SJSA1 (cell line): ENCODE measurements around the gene LRMDA. TPM values are rescaled to one million over a fixed set of nuclear protein-coding genes. Genes with fewer than 3 reads are reported as not detected.

Experiments used
- DNase-seq, 2 experiments: peaks; one replicate each; pipeline ENCODE4 v3.0.0-alpha.2; 2015 to 2020; ENCODE audit warnings: low spot score in 2 of 2, low read depth in 1 of 2
- H3K27ac ChIP-seq: fragments of 250-450 bp; sonication (Bioruptor Pico); 2 replicates; pipeline ENCODE4 v1.5.1; 2020; ENCODE audit warnings: mild to moderate bottlenecking, moderate library complexity
- H3K27me3 ChIP-seq: fragments of 250-450 bp; sonication (Bioruptor Pico); replicated peaks from 2 replicates; pipeline ENCODE4 v1.5.1; 2020; ENCODE audit warnings: mild to moderate bottlenecking, moderate library complexity
- H3K36me3 ChIP-seq: fragments of 250-450 bp; sonication (Bioruptor Pico); 2 replicates; pipeline ENCODE4 v1.5.1; 2020; ENCODE audit warnings: mild to moderate bottlenecking
- H3K4me1 ChIP-seq: fragments of 250-450 bp; sonication (Bioruptor Pico); replicated peaks from 2 replicates; pipeline ENCODE4 v1.6.1; 2021; ENCODE audit warnings: mild to moderate bottlenecking
- H3K4me3 ChIP-seq: fragments of 250-450 bp; sonication (Bioruptor Pico); 2 replicates; pipeline ENCODE4 v1.5.1; 2020; ENCODE audit warnings: mild to moderate bottlenecking
- H3K9me3 ChIP-seq: fragments of 250-450 bp; sonication (Bioruptor Pico); replicated peaks from 2 replicates; pipeline ENCODE4 v1.5.1; 2020; ENCODE audit warnings: mild to moderate bottlenecking
- total RNA-seq: library from RNA; depleted of rRNA; stranded (reverse); fragments of >200 nt; shearing (Covaris generic); gene quantifications from 2 replicates; pipeline ENCODE4 v1.2.3, GENCODE V29; 2014

Gene LRMDA
- total RNA-seq, 1 experiment from 2014 or later, result not detected

- no peaks in the 10 kb centered on the region for H3K27me3 ChIP-seq
- H3K4me1 ChIP-seq, result no peaks in the 10 kb centered on the region
- DNase-seq, result no peak
- no peaks in the 10 kb centered on the region for H3K36me3 ChIP-seq
- no peaks in the 10 kb centered on the region for H3K9me3 ChIP-seq
- no peak overlapping the region for H3K27ac ChIP-seq
- no peak overlapping the region for H3K4me3 ChIP-seq
These were observed 537.6 kb downstream of the LRMDA start for GRCh38 chr10:75969031-75969430.

- Histone ChIP-seq H3K27me3 (no peaks in the 10 kb centered on the region), H3K27ac (no peak overlapping the region), H3K36me3 (no peaks in the 10 kb centered on the region), H3K4me3 (no peak overlapping the region), H3K9me3 (no peaks in the 10 kb centered on the region), H3K4me1 (no peaks in the 10 kb centered on the region)
- DNase-seq, result no peak
These were observed 540.2 kb downstream of the LRMDA start for GRCh38 chr10:75971402-75972211.

GRCh38 chr10:75972491-75973276 is 541.3 kb downstream of the LRMDA start:
- DNase-seq, result no peak
- H3K27me3 ChIP-seq, result no peaks in the 10 kb centered on the region
- no peaks in the 10 kb centered on the region for H3K9me3 ChIP-seq
- no peak overlapping the region for H3K27ac ChIP-seq
- H3K4me1 ChIP-seq, result no peaks in the 10 kb centered on the region
- no peaks in the 10 kb centered on the region for H3K36me3 ChIP-seq
- no peak overlapping the region for H3K4me3 ChIP-seq

GRCh38 chr10:75974080-75974479 is 542.7 kb downstream of the LRMDA start:
- Histone ChIP-seq H3K9me3 (peaks cover 3% of the 10 kb centered on the region; the same call in 1 of the 2 replicates), H3K36me3 (no peaks in the 10 kb centered on the region), H3K4me3 (no peak overlapping the region), H3K4me1 (no peaks in the 10 kb centered on the region), H3K27me3 (no peaks in the 10 kb centered on the region), H3K27ac (no peak overlapping the region)
- no peak for DNase-seq

GRCh38 chr10:75976681-75977080 is 545.3 kb downstream of the LRMDA start:
- no peak overlapping the region for H3K27ac ChIP-seq
- no peak for DNase-seq
- no peaks in the 10 kb centered on the region for H3K4me1 ChIP-seq
- H3K4me3 ChIP-seq, result no peak overlapping the region
- no peaks in the 10 kb centered on the region for H3K36me3 ChIP-seq
- H3K9me3 ChIP-seq, result peaks cover 3% of the 10 kb centered on the region; the same call in 1 of the 2 replicates
- H3K27me3 ChIP-seq, result no peaks in the 10 kb centered on the region

- no peak for DNase-seq
- peaks cover 3% of the 10 kb centered on the region; the same call in 1 of the 2 replicates for H3K9me3 ChIP-seq
- H3K27me3 ChIP-seq, result no peaks in the 10 kb centered on the region
- H3K27ac ChIP-seq, result no peak overlapping the region
- H3K4me3 ChIP-seq, result no peak overlapping the region
- H3K4me1 ChIP-seq, result no peaks in the 10 kb centered on the region
- H3K36me3 ChIP-seq, result no peaks in the 10 kb centered on the region
These were observed 545.7 kb downstream of the LRMDA start for GRCh38 chr10:75977139-75977538.

GRCh38 chr10:75978213-75978612 is 546.8 kb downstream of the LRMDA start:
- Histone ChIP-seq H3K36me3 (no peaks in the 10 kb centered on the region), H3K4me3 (no peak overlapping the region), H3K27ac (no peak overlapping the region), H3K27me3 (no peaks in the 10 kb centered on the region), H3K9me3 (peaks cover 3% of the 10 kb centered on the region; the same call in 1 of the 2 replicates), H3K4me1 (no peaks in the 10 kb centered on the region)
- no peak for DNase-seq

GRCh38 chr10:75980419-75981002 is 549.1 kb downstream of the LRMDA start:
- Histone ChIP-seq H3K9me3 (peaks cover 3% of the 10 kb centered on the region; the same call in 1 of the 2 replicates), H3K27me3 (no peaks in the 10 kb centered on the region), H3K4me3 (no peak overlapping the region), H3K27ac (no peak overlapping the region), H3K36me3 (no peaks in the 10 kb centered on the region), H3K4me1 (no peaks in the 10 kb centered on the region)
- DNase-seq, result no peak

- Histone ChIP-seq H3K9me3 (peaks cover 3% of the 10 kb centered on the region; the same call in 1 of the 2 replicates), H3K27ac (no peak overlapping the region), H3K27me3 (no peaks in the 10 kb centered on the region), H3K4me1 (no peaks in the 10 kb centered on the region), H3K36me3 (no peaks in the 10 kb centered on the region), H3K4me3 (no peak overlapping the region)
- no peak for DNase-seq
These were observed 551.4 kb downstream of the LRMDA start for GRCh38 chr10:75982611-75983369.

- DNase-seq, result no peak
- Histone ChIP-seq H3K9me3 (no peaks in the 10 kb centered on the region), H3K36me3 (no peaks in the 10 kb centered on the region), H3K4me1 (no peaks in the 10 kb centered on the region), H3K27ac (no peak overlapping the region), H3K27me3 (no peaks in the 10 kb centered on the region), H3K4me3 (no peak overlapping the region)
These were observed 552.6 kb downstream of the LRMDA start for GRCh38 chr10:75984067-75984466.

- no peak for DNase-seq
- Histone ChIP-seq H3K4me3 (no peak overlapping the region), H3K27ac (no peak overlapping the region), H3K4me1 (no peaks in the 10 kb centered on the region), H3K9me3 (no peaks in the 10 kb centered on the region), H3K27me3 (no peaks in the 10 kb centered on the region), H3K36me3 (no peaks in the 10 kb centered on the region)
These were observed 556.2 kb downstream of the LRMDA start for GRCh38 chr10:75987616-75988015.

- H3K4me3 ChIP-seq, result no peak overlapping the region
- H3K4me1 ChIP-seq, result no peaks in the 10 kb centered on the region
- H3K36me3 ChIP-seq, result no peaks in the 10 kb centered on the region
- H3K27ac ChIP-seq, result no peak overlapping the region
- DNase-seq, result no peak
- no peaks in the 10 kb centered on the region for H3K27me3 ChIP-seq
- no peaks in the 10 kb centered on the region for H3K9me3 ChIP-seq
These were observed 563.1 kb downstream of the LRMDA start for GRCh38 chr10:75994357-75995040.

GRCh38 chr10:75995041-75995430 is 563.6 kb downstream of the LRMDA start:
- Histone ChIP-seq H3K36me3 (no peaks in the 10 kb centered on the region), H3K27me3 (no peaks in the 10 kb centered on the region), H3K4me3 (no peak overlapping the region), H3K27ac (no peak overlapping the region), H3K9me3 (no peaks in the 10 kb centered on the region), H3K4me1 (no peaks in the 10 kb centered on the region)
- DNase-seq, result no peak
